Measurements from ENCODE around the gene KDM5B.
A peak's percentile ranks its signal among the peaks of the same experiment; 100 is the strongest.
"Not testable (repeated sequence)": the region's sequence is repeated elsewhere in the genome, so short reads cannot be mapped to it uniquely, and the experiment has no call there.

The KDM5B gene

DNA sequence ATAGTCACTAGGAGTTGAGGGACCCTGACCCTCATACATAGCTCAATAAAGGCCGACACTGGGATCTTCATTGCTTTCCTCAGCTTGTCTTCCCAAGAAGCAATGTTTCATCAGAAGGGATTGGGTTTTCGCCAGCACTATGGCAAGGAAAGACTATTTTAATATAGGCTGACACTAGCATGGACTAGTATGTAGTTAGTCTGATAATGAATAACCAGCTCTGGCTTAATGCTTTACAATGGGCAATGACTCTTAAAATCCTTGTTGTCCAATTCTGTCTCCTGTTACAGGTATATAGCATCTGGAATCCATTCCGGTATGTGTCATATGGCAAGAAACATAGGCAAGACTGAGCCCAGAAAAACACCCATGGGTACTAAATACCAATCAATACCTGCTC lies 82.7 kb downstream of the KDM5B start:
- no peak for DNase-seq (ENCODE audit: low read depth)
- H3K4me3 ChIP-seq (ENCODE audit: low read depth, low read length): no peak overlapping the region

DNA sequence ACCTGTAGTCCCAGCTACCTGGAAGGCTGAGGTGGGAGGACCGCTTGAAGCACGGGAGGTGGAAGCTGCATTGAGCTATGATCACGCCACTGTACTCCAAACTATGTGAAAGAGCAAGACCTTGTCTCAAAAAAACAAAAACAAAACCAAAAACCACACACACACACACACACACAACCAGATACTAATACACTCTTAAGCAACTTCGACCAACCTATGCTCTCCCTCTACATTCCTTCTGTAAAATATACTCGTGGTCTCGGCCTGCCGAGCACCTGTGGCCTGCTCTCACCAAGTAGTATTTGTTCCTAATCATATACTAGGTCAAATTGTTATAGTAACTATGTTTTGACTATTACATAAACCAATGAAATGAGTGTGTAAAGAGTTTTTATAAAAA lies 84.5 kb downstream of the KDM5B start:
- H3K4me3 ChIP-seq (ENCODE audit: low read depth, low read length): no peak overlapping the region
- no peak for DNase-seq (ENCODE audit: low read depth)

DNA sequence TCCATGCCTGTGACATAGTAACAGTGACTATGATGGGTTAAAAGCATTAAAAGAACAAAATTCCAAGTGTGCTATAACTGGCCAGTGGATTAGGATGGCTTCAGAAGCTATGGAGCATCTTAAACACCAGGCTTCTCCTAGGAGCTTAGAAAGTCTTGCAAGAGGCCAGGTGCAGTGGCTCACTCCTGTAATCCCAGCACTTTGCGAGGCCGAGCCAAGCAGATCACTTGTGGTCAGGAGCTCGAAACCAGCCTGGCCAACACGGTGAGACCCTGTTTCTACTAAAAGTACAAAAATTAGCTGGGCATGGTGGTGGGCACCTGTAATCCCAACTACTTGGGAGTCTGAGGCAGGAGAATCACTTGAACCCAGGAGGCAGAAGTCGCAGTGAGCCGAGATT lies 85.2 kb downstream of the KDM5B start:
- not testable (repeated sequence) for DNase-seq (ENCODE audit: low read depth); H3K4me3 ChIP-seq (ENCODE audit: low read depth, low read length)

DNA sequence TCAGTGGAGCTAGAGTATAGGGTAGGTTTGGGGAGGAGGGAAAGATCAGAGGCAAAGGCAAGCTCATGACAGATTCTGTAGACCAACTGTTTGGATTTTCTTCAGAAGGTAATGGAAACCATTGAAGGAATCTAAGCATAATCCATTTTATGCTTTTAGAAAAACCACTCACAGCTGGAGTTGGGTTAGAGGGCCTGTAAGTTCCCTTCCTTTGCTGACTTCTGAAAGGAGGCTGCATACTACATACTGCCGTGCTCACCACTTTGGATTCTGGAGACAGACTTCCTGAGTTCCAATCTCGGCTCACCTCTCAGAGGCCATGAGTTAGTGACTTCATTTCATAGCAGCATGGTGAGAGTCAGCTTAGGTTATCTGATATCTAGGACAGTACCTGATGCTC lies 91.6 kb downstream of the KDM5B start:
- DNase-seq (ENCODE audit: low read depth): no peak
- no peak overlapping the region for H3K4me3 ChIP-seq (ENCODE audit: low read depth, low read length)

DNA sequence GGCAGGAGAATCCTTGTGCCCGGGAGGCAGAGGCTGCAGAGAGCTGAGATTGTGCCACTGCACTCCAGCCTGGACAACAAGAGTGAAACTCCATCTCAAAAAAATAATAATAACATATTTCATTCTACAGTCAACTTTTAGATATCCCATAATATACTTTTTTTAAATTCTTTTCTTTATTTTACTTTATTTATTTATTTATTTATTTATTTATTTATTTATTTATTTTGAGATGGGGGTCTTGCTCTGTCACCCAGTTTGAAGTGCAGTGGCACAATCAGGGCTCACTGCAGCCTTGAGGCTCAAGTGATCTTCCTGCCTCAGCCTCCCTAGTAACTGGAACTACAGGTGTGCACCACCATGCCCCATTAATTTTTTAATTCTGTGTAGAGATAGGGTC lies 94.0 kb downstream of the KDM5B start:
- not testable (repeated sequence) for H3K4me3 ChIP-seq (ENCODE audit: low read depth, low read length); DNase-seq (ENCODE audit: low read depth)

DNA sequence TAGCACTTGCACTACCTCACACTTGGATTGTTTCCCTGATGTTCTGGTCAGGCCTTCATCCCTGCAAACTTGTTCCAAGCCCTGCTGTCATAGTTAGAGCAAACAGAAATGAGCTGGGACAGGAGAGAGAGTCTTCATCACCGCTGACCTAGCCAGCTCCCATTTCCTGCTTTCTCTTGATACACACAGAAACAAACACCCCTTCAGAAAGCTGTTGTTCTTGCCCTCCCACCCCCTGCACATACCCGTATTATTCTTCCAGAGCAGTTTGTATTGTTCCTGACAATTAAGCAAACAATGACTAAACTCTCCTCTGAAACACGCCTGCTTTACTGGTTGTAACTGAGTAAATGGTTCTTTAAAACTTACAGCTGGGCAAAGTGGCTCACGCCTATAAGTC lies 95.1 kb downstream of the KDM5B start:
- no peak overlapping the region for H3K4me3 ChIP-seq (ENCODE audit: low read depth, low read length)
- no peak for DNase-seq (ENCODE audit: low read depth)

DNA sequence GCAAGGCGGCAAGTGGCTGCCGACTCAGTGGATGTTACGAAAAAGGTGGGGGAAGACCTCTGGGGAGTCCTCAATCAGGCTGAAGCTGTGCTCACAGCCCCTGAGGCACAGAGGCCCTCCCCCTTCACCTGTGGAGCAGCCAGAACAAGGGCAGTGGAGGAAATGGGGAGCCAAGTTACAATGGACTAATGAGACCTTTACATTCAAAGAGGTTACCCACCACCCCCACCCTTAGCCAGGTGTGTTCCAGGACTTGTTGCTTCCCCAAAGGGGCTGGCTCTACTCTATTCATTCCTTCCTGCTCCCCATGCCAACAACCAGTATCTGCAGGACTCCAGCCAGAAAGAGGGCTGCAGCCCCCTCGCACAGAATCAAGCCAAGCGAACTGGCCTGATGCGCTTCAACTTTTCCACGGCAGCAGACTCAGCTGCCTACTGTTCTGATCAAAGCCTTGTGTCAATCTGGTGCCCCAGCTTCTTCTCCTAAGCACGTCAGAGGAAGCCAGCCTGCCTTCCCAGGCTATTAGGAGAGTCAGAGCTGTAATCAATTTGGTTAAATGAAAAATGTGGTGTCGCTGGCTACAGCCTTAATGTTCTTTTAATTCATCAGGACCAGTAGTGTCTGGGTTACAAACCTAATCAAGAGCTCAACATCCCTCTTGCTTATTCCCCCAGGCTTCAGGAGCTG lies 96.1 kb downstream of the KDM5B start:
- no peak overlapping the region for H3K4me3 ChIP-seq (ENCODE audit: low read depth, low read length)
- no peak for DNase-seq (ENCODE audit: low read depth)

DNA sequence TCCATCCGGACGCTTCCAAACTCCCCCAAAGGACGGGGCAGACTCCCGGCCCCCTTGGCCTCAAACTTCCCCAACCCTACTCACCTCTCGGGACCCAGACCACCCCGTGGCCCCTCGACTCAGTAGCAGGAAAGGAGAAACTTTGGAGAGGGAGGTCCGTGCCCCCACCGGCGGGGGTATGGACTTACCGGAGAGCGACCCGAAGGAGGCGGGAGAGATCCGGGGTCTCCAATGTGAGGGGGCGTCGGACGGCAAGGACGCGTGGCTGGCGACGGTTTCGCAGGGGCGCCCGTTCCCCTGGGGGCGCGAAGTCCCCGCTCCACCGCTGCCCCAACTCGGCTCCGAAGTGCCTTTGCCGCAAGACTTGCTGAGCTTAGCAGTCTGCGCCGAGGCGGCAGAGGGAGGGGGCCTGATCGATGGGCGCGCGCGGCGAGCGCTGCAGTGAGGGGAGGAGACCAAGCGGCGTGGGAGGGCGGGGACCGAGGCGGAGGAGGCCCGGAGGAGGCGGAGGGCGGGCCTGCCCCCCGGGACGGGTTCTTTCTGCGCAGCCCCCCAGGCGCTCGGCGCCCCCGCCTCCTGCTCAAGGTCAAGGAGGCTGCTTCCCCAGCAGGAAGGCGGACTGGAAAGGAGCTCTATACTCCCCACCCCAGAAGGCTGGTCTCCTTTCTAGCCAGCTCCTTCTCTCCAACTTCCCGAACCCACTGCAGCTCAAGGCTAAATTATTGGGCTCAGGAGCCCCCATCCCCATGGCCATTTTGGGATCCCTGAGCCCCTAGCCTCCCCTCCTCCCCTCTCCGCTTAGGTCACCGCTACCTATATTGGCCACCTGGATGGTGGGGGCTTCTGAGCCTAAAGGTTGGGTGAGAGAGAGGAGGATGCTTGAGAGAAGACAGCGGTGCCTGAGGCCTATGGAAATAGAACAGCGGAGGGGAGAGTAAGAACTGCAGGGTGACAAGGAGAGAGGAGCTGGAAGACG lies 97.9 kb downstream of the KDM5B start, which contains the start of gene SYT2:
SYT2 (minus strand) TSS at position 385 of the 976 bp plus-strand sequence. CDS start 104,682 bp downstream, outside the sequence.
- peak within 1 kb of the TSS; percentile 34 for H3K4me3 ChIP-seq (ENCODE audit: low read depth, low read length)
- DNase-seq (ENCODE audit: low read depth): no peak

DNA sequence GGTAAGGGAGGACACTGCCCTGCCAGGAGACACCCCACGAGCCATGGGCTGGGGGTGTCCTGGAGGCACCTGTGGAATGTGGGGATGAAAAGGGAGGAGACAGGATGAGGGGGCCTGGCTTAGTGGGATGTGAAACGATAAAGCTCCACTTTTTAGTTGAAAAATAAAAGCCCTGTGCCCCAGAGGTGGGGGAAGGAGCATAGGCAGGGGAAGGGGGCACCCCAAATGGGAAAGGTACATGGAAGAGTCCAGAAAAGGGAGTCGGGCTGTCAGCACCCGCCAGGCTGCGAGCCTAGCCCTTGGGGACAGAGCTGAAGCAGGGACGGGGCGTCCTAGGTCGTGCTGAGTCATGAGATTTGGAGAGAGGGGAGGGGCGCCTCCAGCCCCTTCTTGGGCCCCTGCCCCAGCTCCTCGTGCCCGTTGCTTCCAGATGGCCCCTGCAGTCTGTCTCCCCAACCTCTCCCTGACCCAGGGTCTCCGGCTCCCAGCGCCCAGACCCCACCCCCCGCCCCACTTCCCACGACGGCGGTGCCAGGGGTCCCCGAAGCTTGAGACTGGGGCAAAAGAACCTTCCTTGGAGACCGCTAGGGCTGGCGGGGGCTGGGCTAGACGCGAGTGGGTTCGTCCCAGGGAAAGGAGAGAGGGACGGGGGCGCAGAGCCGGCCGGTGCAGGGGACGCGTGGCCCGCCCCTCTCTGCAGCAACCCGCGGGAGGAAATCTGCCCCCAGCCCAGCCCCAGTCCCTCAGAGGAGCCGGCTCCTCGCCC lies 98.8 kb downstream of the KDM5B start:
- no peak for DNase-seq (ENCODE audit: low read depth)
- peak overlapping the region; percentile 34 for H3K4me3 ChIP-seq (ENCODE audit: low read depth, low read length)

DNA sequence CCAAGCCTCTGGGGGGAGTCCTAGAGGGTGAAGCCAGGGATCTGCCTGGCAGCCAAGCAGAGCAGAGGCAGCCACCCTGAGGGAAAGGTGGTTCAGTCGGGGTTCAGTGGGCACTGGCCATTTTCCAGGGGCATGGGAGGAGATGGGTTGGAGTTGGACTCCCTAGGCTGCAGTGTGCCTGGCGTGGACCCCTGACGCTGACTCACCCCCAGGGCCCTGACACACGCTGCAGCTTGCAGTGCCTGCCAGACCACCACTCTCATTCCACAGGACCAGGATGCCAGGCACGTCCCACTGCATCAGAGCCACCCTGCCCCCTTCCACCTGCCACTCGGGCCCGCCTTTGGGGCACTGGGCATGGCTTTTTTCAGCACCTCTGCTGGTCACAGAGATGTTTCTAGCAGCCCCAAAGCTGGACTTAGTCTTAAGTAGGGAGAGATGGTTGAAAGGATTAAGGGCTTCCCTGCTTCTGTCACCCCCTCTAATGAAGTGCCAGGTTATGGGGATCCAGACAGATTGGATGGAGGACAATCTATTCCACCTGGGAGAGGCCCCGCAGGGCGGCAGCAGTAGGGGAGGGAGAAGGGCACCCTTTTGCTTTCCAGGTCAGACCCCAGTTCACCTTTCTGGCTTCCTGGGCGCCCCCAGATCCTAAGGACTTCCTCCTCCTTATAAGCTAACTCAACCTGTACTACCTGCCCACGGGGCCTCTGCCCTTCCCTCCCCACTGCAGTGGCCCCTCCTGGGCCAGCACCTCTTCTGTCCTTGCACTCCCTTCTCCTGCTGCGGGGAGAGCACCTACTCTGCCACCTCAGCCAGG lies 99.6 kb downstream of the KDM5B start:
- no peak overlapping the region for H3K4me3 ChIP-seq (ENCODE audit: low read depth, low read length)
- no peak for DNase-seq (ENCODE audit: low read depth)

DNA sequence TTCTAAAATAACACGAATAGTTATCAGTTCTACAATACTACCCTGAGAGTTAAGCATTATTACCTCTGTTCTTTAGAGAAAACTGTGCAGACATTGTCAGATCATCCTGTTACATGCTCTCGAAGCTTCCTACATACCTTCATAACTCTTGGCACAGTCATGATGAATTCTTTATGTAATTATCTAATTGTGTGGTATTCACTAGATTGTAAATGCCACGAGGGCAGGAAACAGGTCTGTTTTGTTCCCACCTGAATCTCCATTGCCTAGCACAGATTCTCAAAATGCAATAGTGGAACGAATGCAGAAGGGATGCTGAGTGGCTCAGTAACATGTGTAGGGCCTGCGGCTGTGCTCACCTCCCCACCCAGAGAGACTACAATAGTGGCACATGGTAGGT lies 101.4 kb downstream of the KDM5B start:
- DNase-seq (ENCODE audit: low read depth): no peak
- no peak overlapping the region for H3K4me3 ChIP-seq (ENCODE audit: low read depth, low read length)

DNA sequence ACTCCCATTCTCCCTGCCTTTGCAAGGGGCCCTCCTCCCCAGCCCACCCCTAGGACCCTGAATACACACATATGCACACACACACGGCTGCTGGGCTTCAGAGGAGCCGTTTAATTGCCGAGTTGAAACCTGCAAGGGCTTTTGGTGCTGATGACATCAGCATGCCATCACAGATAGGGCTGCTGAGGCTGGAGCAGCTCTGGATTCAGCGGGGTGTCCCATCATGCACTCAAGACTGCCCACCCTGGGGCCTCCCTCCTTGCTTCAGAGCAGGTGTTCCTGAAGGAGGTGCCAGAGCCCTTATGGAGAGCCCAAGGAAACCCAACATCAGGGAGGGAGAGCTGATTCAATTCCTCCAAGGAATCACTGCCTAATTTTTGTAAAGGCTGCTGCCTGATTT lies 103.6 kb downstream of the KDM5B start:
- DNase-seq (ENCODE audit: low read depth): no peak
- H3K4me3 ChIP-seq (ENCODE audit: low read depth, low read length): no peak overlapping the region

DNA sequence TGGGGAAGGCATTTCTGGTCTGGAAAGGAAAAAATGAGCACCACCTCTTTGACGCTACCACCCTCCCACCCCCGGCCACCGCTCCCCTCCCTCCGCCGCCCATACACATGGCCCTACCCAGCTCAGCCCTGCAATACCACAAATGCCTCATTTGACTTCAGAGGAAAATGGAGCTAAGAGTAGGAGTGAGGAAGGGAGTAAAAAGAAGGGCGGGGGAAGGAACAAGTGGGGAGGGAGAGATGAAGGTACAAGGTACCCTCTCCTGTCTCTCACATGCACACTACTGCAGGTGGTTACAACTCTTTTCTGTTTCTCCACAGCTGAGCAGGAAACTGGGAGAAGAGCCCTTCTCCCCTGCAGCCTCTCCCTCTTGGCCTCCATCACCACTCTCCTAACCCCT lies 105.0 kb downstream of the KDM5B start:
- H3K4me3 ChIP-seq (ENCODE audit: low read depth, low read length): no peak overlapping the region
- no peak for DNase-seq (ENCODE audit: low read depth)

DNA sequence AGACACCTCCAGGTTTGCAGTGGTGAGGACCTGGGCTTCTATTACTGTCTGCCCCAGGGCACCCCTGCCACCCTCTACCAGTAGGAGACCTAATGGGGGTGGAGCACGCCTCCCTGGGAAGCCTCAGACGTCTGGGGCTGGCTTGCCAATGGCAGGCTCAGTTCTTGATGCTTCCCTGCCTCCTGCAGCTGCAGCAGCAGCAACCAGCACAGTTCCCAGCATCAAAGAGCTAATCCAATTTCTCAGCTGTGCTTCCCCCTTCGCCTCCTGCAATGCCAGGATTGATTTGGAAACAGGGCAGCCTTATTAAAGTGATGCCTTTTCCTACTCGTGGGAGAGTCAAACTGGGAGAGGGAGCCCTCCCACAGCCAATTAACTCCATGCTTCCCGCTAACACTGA lies 106.1 kb downstream of the KDM5B start:
- H3K4me3 ChIP-seq (ENCODE audit: low read depth, low read length): no peak overlapping the region
- DNase-seq (ENCODE audit: low read depth): no peak

DNA sequence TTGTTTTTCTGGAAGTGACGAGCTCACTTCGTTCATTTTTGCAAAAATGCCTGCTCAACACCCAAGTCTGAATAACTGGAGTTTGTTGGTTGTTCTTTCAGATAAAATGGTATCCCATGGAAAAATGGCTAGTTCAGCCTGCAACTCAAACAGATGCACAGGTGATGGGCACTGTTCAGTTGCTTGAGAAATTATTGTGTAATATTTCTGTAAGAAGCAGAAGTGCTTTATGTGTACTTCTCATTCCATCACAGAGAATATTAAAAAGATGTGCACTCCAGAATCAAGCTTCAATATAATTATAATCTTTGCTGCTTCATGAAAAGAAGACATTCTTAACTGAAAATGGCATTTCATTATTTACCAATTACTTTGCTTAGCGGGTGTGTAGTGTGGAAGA lies 107.0 kb downstream of the KDM5B start:
- H3K4me3 ChIP-seq (ENCODE audit: low read depth, low read length): no peak overlapping the region
- no peak for DNase-seq (ENCODE audit: low read depth)

DNA sequence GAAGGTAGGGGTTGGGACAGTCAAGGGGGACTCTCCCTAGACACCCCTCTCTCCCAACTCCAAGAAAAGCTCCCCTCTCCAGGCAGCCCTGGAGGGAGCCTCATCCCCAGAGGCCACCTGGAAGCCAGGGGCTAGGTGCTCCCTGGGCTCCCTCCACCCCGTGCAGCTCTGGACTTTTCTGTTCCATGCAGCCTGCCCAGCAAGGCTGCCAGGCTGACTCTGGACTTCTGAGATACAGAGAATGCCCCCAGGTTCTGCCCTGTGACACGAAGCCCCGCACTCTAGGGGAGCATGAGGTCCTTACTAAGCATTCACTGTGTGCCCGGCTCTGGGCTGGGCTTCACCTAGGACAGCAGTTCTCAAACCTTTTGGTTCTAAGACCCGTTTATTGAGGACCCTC lies 108.2 kb downstream of the KDM5B start:
- no peak for DNase-seq (ENCODE audit: low read depth)

DNA sequence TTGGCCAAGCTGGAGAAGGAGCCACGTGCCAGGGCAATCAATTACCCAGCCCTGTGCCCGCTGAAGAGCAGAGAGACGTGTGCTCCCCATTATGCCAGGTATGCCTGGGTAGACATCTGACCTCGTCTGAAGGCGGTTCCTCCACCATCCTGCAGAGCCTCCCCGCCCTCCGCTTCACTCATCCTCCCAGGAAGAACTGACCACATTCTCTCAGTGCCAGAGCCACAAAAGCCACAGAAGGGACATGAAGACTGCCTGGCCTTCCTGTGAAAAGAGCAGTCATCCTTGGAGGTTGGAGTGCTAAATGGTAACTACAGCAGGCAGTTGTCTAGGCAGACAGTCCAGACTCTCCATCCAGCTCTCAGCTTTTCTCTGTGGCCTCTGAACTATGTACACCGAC lies 109.9 kb downstream of the KDM5B start:
- no peak overlapping the region for H3K4me3 ChIP-seq (ENCODE audit: low read depth, low read length)

More for the DNA sequence above, 108.2 kb downstream of the KDM5B start:
- no peak overlapping the region for H3K4me3 ChIP-seq (ENCODE audit: low read depth, low read length)

DNA sequence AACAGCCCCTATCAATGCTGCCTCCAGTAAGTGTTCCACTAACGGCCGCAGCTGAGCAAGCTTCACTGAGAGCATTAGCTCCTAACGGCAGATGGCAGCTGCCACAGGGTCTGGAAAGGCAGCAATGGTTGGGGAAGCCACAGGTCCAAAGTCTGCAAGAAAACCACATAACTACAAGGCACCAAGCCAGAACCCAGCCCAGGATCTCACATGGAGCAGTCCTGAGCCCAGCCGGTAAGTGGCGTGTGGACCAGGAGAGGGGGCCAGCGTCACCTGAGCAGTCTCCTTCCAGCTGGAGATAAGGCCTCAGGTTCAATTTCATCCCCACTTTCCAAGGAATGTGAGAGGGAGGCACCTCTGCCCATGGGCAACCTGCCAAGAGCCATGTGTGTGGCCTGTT lies 111.2 kb downstream of the KDM5B start:
- H3K4me3 ChIP-seq (ENCODE audit: low read depth, low read length): no peak overlapping the region
- no peak for DNase-seq (ENCODE audit: low read depth)

More for the DNA sequence above, 109.9 kb downstream of the KDM5B start:
- DNase-seq (ENCODE audit: low read depth): no peak

DNA sequence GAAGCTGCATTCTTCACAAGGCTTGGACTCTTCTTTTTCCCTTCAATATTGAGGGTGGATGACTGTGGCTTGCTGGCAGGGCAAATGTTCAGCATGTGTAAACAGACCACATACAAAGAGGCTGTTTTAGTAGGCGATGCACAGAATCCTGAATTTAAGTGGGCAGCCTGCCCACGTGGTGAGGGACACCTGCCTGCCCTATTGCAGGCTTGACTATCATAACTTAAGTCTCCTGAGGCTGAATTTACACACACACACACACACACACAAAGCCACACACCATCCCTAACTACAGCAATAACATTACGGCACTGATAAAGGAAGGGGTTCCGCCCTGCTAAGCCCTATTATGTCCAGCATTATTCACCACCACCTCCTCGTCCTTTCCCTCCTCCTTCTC lies 113.9 kb downstream of the KDM5B start:
- no peak for DNase-seq (ENCODE audit: low read depth)
- H3K4me3 ChIP-seq (ENCODE audit: low read depth, low read length): no peak overlapping the region

Data from skeletal muscle cell (primary cell).